GM21717 (cell line): ENCODE results near the gene NFIA.

Experiments used
- ATAC-seq: cut with Tn5 transposase; IDR thresholded peaks from one replicate; pipeline ENCODE4 v1.9.1; 2021; ENCODE audit warnings: mild to moderate bottlenecking, moderate library complexity; ENCODE audit not compliant: unreplicated experiment

Gene NFIA

DNA sequence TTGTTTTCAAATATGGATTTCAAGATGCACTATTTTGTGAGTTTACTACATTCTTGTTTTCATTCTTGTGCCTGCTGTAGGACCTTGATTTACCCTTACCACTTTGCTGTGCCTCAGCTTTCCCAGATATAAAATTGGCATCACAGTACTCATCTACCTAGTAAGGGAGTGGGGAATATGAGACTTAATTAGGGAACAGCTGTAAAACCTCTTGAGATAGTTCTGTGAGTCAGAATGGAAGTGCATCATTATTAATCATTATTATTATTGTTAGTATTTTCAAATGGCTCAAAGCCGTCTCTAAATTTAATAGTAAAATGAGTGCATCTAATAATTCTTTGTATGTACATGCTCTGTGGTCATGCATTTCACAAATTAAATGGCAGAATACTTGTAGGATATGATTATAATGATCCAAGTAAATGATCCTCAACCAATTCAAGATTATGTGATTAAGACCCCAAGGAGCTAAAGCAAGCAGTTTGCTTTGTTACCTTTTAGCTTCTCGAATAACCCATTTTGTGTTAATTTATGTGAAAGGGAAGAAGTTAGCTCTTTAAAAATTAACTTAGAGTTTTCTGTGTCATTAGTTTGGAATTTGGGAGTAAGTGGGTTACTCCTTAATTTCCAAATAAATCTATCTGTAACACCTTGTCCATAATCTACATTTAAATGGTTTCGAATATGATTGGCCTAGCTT lies 155.4 kb downstream of the NFIA start:
- no peak for ATAC-seq

- no peak for ATAC-seq
These were observed 156.0 kb downstream of the NFIA start for GRCh38 chr1:61238359-61238665.

- ATAC-seq: no peak
These were observed 158.5 kb downstream of the NFIA start for GRCh38 chr1:61240878-61241277.

DNA sequence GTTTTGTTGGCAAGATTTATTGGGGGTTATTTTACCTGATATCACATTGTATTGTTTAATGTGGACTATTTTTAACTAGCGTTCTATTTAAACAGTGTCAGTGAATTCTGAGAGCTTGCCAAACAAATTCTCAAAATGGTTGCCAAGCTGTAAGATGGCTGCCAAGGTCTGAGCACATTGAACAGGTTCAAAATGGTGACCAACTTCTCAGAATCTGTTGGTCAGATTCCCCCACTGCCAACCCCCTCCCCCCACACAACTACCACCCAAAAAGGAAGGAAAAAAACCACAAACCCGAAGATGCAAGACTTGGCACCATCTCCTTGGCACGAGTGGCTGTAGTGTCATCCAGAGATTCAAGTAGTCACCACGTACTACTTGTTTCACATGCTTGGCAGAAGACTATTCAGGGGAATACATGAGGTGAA lies 159.1 kb downstream of the NFIA start:
- no peak for ATAC-seq

GRCh38 chr1:61241973-61242381 lies 159.6 kb downstream of the NFIA start:
- no peak for ATAC-seq

DNA sequence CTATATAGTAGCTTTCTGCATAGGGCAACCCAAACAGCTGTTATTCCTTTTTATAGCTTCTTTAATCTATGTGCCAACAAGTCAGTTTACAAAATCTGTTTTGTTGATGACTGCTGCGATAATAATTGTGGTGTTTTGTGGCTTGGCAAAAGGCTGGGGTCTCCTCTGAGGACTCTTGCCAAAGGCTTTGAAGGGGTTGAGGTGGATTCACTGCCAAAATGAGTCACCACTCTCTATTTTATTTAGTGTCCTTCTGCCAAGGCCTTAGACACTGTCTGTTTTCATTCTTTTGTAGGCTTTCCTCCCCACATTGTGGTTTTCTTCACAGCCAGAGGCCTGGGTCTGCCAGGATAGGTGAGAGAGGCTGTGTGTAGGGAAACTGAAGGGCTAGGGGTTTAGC lies 161.8 kb downstream of the NFIA start:
- ATAC-seq: no peak

GRCh38 chr1:61245696-61246400 lies 163.5 kb downstream of the NFIA start:
- no peak for ATAC-seq

DNA sequence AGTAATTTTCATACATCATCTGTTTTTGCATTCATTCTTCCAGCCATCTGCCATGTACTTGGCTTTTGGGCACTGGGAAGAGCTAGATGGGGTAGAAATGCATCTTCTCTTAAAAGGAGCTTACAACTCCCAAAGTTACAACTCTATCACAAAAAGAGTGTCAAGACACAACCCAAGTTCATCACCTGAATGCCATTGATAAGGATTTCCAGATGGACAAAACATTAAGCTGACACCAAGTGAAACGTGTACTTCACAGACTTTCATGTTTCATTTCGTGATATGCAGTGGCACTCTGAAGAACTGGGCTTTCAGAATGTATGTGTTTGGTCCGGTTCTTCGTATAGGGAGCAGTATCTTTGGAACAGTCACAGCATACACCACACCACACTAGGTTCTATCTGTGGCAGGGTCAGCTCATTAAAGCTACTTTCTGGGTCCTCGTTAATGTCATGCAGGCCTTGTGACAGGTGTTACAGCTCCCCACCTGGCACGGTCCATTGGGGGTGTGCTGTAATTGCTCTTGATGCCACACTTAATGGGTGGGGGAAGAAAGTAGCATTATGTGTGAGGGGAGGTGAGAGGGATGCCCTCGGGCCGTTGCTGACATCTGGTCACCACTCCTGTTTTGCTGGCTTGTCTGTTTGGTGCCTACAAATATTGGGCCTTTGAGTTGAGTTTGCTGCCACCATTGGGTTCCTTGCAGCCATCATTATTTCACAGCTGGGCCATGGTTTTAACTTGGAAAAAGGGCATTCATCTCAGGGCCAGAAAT lies 164.9 kb downstream of the NFIA start:
- ATAC-seq: no peak

- ATAC-seq: no peak
These were observed 165.8 kb downstream of the NFIA start for GRCh38 chr1:61247881-61248752.

- ATAC-seq: no peak
These were observed 168.6 kb downstream of the NFIA start for GRCh38 chr1:61250933-61251332.

DNA sequence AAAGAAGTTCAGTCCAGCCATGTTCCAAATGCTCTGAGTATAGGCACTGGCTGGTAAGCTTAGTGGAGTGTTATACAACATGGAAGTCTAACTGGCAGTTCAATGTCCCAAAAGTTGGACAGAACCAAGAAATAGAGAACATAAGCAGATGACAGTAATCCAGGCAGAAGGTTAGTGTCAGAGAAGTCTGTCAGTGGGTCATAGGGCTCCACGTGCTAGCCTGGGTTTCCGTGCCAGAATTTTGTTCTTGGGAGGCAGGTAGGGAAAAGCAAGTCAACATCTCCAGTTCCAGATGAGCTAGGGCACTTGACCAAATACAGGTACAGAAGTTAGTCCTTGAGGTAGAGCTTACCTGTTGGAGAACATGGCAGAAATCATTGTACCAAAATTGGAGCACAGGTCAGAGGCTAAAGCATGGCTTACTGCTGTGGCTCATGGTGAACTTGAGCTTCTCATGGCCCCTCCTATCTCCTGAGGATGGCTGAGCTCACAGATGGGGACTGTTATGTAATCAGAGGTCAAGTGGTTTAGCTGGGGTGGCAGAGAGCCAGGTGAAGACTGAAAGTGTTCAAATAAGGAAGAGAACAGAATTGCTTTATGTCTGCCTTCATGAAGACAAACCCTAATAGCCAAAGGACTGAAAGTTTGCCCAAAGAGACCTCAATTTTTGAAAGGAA lies 170.8 kb downstream of the NFIA start:
- no peak for ATAC-seq

GRCh38 chr1:61253912-61254633 lies 171.7 kb downstream of the NFIA start:
- no peak for ATAC-seq

GRCh38 chr1:61254634-61255357 lies 172.4 kb downstream of the NFIA start:
- ATAC-seq: no peak

DNA sequence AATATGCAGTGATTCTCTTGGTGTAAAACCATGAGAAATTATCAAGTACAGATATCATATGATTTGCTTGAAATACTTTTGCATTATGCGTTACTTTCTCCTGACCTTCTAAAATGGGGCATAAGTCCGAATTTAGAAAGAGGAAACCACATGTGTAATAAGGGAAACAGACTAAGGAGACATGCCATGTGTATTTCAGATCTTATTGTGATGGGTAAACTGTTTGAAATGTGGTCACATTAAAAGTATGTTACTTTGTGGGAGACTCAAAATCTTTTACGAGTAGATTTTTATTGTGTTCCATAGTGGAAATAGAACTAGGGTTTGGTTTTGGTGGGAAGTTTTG lies 173.0 kb downstream of the NFIA start:
- ATAC-seq: no peak

- ATAC-seq: no peak
These were observed 177.2 kb downstream of the NFIA start for GRCh38 chr1:61259379-61260148.

GRCh38 chr1:61260171-61260570 lies 177.8 kb downstream of the NFIA start:
- ATAC-seq: no peak

GRCh38 chr1:61261595-61261994 lies 179.2 kb downstream of the NFIA start:
- ATAC-seq: no peak
